ENCODE measurements around the gene HDHD3.
A peak's percentile ranks its signal among the peaks of the same experiment; 100 is the strongest.

The HDHD3 gene

DNA sequence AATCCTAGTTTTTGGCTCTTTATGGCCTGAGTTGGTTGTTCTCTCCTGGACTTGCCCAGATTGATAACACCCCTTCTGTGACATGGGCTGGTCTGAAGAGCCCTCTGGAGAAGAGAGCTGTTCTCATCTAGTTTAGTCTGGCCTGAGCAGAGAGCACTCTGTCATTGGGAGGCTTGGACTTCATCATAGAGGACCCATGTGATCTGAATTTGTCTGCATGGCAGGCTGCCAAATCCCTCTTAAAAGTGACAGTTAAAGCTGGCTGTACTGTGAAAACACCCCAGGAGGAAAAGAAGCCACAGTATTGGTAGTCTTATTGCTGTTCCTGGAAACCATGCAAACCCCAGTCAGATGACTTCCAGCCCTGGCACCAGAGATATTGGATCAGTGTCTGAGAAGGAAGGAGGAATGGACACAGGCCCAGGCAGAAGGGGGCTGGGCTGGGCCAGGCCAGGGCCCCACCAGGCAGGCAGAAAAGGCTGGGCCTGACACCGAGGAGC is 33.0 kb downstream of the HDHD3 start:
- Histone ChIP-seq H3K36me3 (ENCODE audit: low read length) (no peaks in the 10 kb centered on the region), H3K9me2 (replicated peaks; ENCODE audit: insufficient read depth, low read length) (no peaks in the 10 kb centered on the region), H3K9me3 (ENCODE audit: insufficient read depth, low read length) (no peaks in the 10 kb centered on the region), H3K9ac (ENCODE audit: low read length) (no peak overlapping the region), H3K79me2 (ENCODE audit: insufficient read depth, low read length) (no peaks in the 10 kb centered on the region), H3K4me3 (ENCODE audit: insufficient read depth, low read length, poor library complexity, severe bottlenecking) (no peak overlapping the region), H3F3A (ENCODE audit: insufficient read depth) (no peaks in the 10 kb centered on the region), H2AFZ (ENCODE audit: low read depth, low read length, severe bottlenecking) (no peak overlapping the region), H3K27ac (ENCODE audit: low read depth, low read length) (no peak overlapping the region), H3K4me2 (ENCODE audit: low read depth, low read length, poor library complexity, severe bottlenecking) (no peak overlapping the region), H3K27me3 (ENCODE audit: low read length) (no peaks in the 10 kb centered on the region), H4K20me1 (ENCODE audit: low read depth, low read length) (no peaks in the 10 kb centered on the region)
- TF ChIP-seq, protein P1, sequence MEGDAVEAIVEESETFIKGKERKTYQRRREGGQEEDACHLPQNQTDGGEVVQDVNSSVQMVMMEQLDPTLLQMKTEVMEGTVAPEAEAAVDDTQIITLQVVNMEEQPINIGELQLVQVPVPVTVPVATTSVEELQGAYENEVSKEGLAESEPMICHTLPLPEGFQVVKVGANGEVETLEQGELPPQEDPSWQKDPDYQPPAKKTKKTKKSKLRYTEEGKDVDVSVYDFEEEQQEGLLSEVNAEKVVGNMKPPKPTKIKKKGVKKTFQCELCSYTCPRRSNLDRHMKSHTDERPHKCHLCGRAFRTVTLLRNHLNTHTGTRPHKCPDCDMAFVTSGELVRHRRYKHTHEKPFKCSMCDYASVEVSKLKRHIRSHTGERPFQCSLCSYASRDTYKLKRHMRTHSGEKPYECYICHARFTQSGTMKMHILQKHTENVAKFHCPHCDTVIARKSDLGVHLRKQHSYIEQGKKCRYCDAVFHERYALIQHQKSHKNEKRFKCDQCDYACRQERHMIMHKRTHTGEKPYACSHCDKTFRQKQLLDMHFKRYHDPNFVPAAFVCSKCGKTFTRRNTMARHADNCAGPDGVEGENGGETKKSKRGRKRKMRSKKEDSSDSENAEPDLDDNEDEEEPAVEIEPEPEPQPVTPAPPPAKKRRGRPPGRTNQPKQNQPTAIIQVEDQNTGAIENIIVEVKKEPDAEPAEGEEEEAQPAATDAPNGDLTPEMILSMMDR (IDR thresholded peaks at IDR 0.05; ENCODE audit: insufficient read depth, low read length, poor library complexity, severe bottlenecking) = no peak
- TF ChIP-seq EZH2phosphoT487 (conservative IDR thresholded peaks at IDR 0.05; ENCODE audit: low read length) = no peak

DNA sequence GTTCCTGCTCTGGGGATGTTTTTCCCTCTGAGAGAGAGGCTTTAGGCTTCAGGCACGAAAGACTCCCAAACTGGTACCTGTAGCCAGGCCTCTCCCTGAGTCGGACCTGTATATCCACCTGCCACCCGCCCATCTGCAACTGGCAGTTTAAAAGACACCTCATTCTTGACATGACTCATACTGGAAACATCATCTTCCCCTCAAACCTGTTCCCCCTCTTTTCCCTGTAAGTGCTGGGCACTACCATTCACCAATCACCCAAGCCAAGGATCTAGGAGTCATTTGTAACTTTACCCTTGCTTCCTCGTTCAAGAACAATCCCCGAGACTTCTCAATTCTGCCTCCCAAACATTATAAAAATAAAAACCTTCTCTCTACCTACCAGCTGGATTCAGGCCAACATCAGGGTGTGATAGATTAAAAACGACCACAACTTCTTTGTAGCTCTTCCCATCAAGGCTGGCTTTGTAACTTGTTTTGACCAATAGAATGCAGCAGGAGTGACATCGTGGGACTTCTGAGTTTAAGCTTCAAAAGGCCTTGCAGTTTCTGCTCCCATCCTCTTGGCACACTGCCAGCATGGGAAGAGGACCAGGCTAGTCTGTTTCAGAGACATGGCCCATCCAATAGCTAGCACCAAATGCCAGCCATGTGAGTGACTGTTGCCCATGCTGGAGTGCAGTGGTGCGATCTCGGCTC is 34.9 kb downstream of the HDHD3 start:
- Histone ChIP-seq H3K9ac (ENCODE audit: low read length) (no peak overlapping the region), H3K9me3 (ENCODE audit: insufficient read depth, low read length) (no peaks in the 10 kb centered on the region), H3F3A (ENCODE audit: insufficient read depth) (no peaks in the 10 kb centered on the region), H3K27me3 (ENCODE audit: low read length) (no peaks in the 10 kb centered on the region), H3K27ac (ENCODE audit: low read depth, low read length) (no peak overlapping the region), H3K79me2 (ENCODE audit: insufficient read depth, low read length) (no peaks in the 10 kb centered on the region), H3K36me3 (ENCODE audit: low read length) (no peaks in the 10 kb centered on the region), H2AFZ (ENCODE audit: low read depth, low read length, severe bottlenecking) (no peak overlapping the region), H3K4me2 (ENCODE audit: low read depth, low read length, poor library complexity, severe bottlenecking) (no peak overlapping the region), H3K4me3 (ENCODE audit: insufficient read depth, low read length, poor library complexity, severe bottlenecking) (no peak overlapping the region), H4K20me1 (ENCODE audit: low read depth, low read length) (no peaks in the 10 kb centered on the region), H3K9me2 (replicated peaks; ENCODE audit: insufficient read depth, low read length) (no peaks in the 10 kb centered on the region)
- TF ChIP-seq, protein P1 (IDR thresholded peaks at IDR 0.05; ENCODE audit: insufficient read depth, low read length, poor library complexity, severe bottlenecking) = no peak
- TF ChIP-seq EZH2phosphoT487 (conservative IDR thresholded peaks at IDR 0.05; ENCODE audit: low read length) = no peak

DNA sequence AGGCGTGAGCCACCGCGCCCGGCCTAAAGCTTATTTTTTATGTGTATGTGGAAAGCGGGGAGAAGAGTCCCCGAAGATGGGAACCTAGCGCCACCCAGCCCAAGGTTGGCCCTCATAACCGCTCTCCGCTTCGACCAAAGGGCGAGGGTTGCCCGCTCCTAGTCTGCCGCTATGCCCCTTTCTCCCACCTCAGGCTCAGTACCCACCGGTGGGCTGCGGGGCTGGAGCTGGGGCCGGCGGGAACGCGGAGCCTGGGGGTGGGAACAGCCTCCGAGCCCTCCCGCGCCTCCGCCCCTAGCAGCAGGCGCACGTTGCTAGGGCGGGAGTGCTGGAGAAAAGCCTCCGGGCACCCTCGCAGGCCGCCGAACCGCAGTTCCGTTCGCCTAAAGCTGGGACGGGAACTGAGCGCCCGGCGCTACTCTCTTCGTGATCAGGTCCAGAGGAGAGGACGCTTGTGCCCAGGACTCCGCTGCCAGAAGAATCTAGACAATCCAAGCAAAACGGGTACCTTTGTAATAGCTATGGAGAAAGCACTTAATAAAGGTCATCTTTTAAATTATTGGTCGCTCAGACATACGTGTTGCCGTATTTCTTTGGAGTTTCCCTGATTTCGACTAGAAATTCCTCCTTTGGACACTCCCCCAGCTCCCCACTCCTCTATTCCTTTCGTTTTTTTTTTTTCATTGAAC is 36.6 kb downstream of the HDHD3 start, which contains the start of gene WDR31:
Gene WDR31, minus strand, starts transcription at position 265 of the 689 bp plus-strand sequence. CDS start 8,253 bp downstream, outside the sequence.
- no peaks in the 10 kb centered on the region for H3K9me3 ChIP-seq (ENCODE audit: insufficient read depth, low read length)
- peak within 1 kb of the TSS; percentile 94 for H2AFZ ChIP-seq (ENCODE audit: low read depth, low read length, severe bottlenecking)
- H3K36me3 ChIP-seq (ENCODE audit: low read length) = no peaks in the 10 kb centered on the region
- TF ChIP-seq, protein P1 (IDR thresholded peaks at IDR 0.05; ENCODE audit: insufficient read depth, low read length, poor library complexity, severe bottlenecking) = no peak
- TF ChIP-seq EZH2phosphoT487 (conservative IDR thresholded peaks at IDR 0.05; ENCODE audit: low read length) = no peak
- H3K27me3 ChIP-seq (ENCODE audit: low read length) = no peaks in the 10 kb centered on the region
- H4K20me1 ChIP-seq (ENCODE audit: low read depth, low read length) = no peaks in the 10 kb centered on the region
- peak within 1 kb of the TSS; percentile 59 for H3K9ac ChIP-seq (ENCODE audit: low read length)
- H3K4me3 ChIP-seq (ENCODE audit: insufficient read depth, low read length, poor library complexity, severe bottlenecking) = peak within 1 kb of the TSS; percentile 74
- no peaks in the 10 kb centered on the region for H3F3A ChIP-seq (ENCODE audit: insufficient read depth)
- no peaks in the 10 kb centered on the region for H3K9me2 ChIP-seq (replicated peaks; ENCODE audit: insufficient read depth, low read length)
- no peaks in the 10 kb centered on the region for H3K79me2 ChIP-seq (ENCODE audit: insufficient read depth, low read length)
- no peak within 1 kb of the TSS for H3K27ac ChIP-seq (ENCODE audit: low read depth, low read length)
- H3K4me2 ChIP-seq (ENCODE audit: low read depth, low read length, poor library complexity, severe bottlenecking) = peak within 1 kb of the TSS; percentile 57

Measured in SU-DHL-6 (cell line).